GM12878 (cell line): ENCODE data around the gene CHRNA9. TPM values are rescaled to one million over a fixed set of nuclear protein-coding genes. Genes with fewer than 3 reads are reported as not detected.

Experiments used
- BACH1 ChIP-seq: fragments of 450-650 bp; IDR thresholded peaks from 2 replicates; pipeline ENCODE4 v1.6.1; 2017; ENCODE audit warnings: mild to moderate bottlenecking, borderline replicate concordance
- CUX1 ChIP-seq: IDR thresholded peaks from 2 replicates; pipeline ENCODE4 v1.6.1; 2012; ENCODE audit warnings: improper control_type of control experiment, low read depth, low read length; ENCODE audit not compliant: insufficient replicate concordance
- FOXM1 ChIP-seq: IDR thresholded peaks from 2 replicates; pipeline ENCODE4 v1.6.1; 2012; ENCODE audit warnings: low read depth, mild to moderate bottlenecking, inconsistent platforms, low read length, moderate library complexity
- HDAC6 ChIP-seq: fragments of 200-600 bp; sonication (generic); IDR thresholded peaks from one replicate; pipeline ENCODE4 v1.8.0; 2017; ENCODE audit warnings: antibody characterized with exemption; ENCODE audit not compliant: unreplicated experiment
- NR2F1 ChIP-seq: fragments of 450-650 bp; conservative IDR thresholded peaks from 2 replicates; pipeline ENCODE4 v1.6.1; 2017; ENCODE audit warnings: mild to moderate bottlenecking
- PAX8 ChIP-seq: fragments of 450-650 bp; IDR thresholded peaks from 2 replicates; pipeline ENCODE4 v1.6.1; 2017; ENCODE audit warnings: mild to moderate bottlenecking, moderate library complexity
- SMAD5 ChIP-seq: IDR thresholded peaks from 2 replicates; pipeline ENCODE4 v1.6.1; 2016; ENCODE audit warnings: antibody characterized with exemption, low read depth
- YY1 ChIP-seq: IDR thresholded peaks from 2 replicates; pipeline ENCODE4 v1.6.1; 2011; ENCODE audit warnings: low read depth, mild to moderate bottlenecking, low read length
- ZNF207 ChIP-seq: fragments of 450-650 bp; IDR thresholded peaks from 2 replicates; pipeline ENCODE4 v1.6.1; 2014; ENCODE audit warnings: antibody characterized with exemption, mild to moderate bottlenecking, borderline replicate concordance
- ZNF687 ChIP-seq: fragments of 450-650 bp; IDR thresholded peaks from 2 replicates; pipeline ENCODE4 v1.6.1; 2017; ENCODE audit warnings: mild to moderate bottlenecking, moderate library complexity
- polyA plus RNA-seq, 11 experiments: library from polyadenylated mRNA; depleted of rRNA in 4 of 11; unstranded in 6 of 11; stranded (reverse) in 5 of 11; fragments of >200 nt; fragmentation: Nextera tagmentation in 4 of 11; fragmentation: Illumina TruSeq in 1 of 11; extraction: Ambion mirVana in 4 of 11; extraction: Trizol in 1 of 11; gene quantifications; 1 replicate in 1 of 11; 2 replicates in 10 of 11; pipeline versions ENCODE4 v1.2.1 to v1.2.3, GENCODE V29; 2011 to 2016; ENCODE audit warnings: inconsistent platforms in 2 of 11, missing spikeins in 2 of 11, low read depth in 1 of 11
- total RNA-seq, 4 experiments: library from RNA; depleted of rRNA in 3 of 4; stranded (reverse); fragments of >200 nt in 3 of 4; fragmentation: Illumina TruSeq in 1 of 4; extraction: Trizol in 1 of 4; gene quantifications; 2 replicates each; pipeline versions ENCODE4 v1.2.1 to v1.2.3, GENCODE V29; 2013 to 2021
- TF ChIP-seq, protein P1 (sequence below): IDR thresholded peaks from 2 replicates; pipeline ENCODE4 v1.6.1; 2012; ENCODE audit warnings: low read depth, low read length, improper control_type of control experiment
- TF ChIP-seq, protein P2 (sequence below): fragments of 450-650 bp; IDR thresholded peaks from 2 replicates; pipeline ENCODE4 v1.6.1; 2017; ENCODE audit warnings: mild to moderate bottlenecking, moderate library complexity

CHRNA9 gene
- total and polyA plus RNA-seq, 10 of the 15 experiments (the other 5 are each of a cell fraction or from before 2014, with no cell fraction given), result 0.05 to 0.09 (median 0.08) TPM; not detected in 7

- TF ChIP-seq SMAD5 (0 out of 2 replicates have a peak, but pooled peaks have one; percentile 17), FOXM1 (0 out of 2 replicates have a peak, but pooled peaks have one; percentile 42), HDAC6 (no peak), ZNF687 (peak; percentile 98), ZNF207 (no peak), PAX8 (no peak), BACH1 (0 out of 2 replicates have a peak, but pooled peaks have one; percentile 48), NR2F1 (peak; percentile 71), CUX1 (peak; percentile 62), YY1 (peak; percentile 71; the same call in 1 of the 2 replicates)
- TF ChIP-seq, protein P1, sequence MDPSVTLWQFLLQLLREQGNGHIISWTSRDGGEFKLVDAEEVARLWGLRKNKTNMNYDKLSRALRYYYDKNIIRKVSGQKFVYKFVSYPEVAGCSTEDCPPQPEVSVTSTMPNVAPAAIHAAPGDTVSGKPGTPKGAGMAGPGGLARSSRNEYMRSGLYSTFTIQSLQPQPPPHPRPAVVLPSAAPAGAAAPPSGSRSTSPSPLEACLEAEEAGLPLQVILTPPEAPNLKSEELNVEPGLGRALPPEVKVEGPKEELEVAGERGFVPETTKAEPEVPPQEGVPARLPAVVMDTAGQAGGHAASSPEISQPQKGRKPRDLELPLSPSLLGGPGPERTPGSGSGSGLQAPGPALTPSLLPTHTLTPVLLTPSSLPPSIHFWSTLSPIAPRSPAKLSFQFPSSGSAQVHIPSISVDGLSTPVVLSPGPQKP, result no peak
- TF ChIP-seq, protein P2, sequence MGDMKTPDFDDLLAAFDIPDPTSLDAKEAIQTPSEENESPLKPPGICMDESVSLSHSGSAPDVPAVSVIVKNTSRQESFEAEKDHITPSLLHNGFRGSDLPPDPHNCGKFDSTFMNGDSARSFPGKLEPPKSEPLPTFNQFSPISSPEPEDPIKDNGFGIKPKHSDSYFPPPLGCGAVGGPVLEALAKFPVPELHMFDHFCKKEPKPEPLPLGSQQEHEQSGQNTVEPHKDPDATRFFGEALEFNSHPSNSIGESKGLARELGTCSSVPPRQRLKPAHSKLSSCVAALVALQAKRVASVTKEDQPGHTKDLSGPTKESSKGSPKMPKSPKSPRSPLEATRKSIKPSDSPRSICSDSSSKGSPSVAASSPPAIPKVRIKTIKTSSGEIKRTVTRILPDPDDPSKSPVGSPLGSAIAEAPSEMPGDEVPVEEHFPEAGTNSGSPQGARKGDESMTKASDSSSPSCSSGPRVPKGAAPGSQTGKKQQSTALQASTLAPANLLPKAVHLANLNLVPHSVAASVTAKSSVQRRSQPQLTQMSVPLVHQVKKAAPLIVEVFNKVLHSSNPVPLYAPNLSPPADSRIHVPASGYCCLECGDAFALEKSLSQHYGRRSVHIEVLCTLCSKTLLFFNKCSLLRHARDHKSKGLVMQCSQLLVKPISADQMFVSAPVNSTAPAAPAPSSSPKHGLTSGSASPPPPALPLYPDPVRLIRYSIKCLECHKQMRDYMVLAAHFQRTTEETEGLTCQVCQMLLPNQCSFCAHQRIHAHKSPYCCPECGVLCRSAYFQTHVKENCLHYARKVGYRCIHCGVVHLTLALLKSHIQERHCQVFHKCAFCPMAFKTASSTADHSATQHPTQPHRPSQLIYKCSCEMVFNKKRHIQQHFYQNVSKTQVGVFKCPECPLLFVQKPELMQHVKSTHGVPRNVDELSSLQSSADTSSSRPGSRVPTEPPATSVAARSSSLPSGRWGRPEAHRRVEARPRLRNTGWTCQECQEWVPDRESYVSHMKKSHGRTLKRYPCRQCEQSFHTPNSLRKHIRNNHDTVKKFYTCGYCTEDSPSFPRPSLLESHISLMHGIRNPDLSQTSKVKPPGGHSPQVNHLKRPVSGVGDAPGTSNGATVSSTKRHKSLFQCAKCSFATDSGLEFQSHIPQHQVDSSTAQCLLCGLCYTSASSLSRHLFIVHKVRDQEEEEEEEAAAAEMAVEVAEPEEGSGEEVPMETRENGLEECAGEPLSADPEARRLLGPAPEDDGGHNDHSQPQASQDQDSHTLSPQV, result peak; percentile 60; the same call in 1 of the 2 replicates
Observed at GRCh38 chr4:40316782-40317635, 18.1 kb upstream of the CHRNA9 start (continued).
